HK-2 (cell line): ENCODE data around the gene GJD2.

Experiments
- DNase-seq: peaks from one replicate; pipeline ENCODE4 v3.0.0-alpha.2; 2018; ENCODE audit not compliant: unreplicated experiment

Gene GJD2

GRCh38 chr15:34724481-34724880 lies 30.3 kb downstream of the GJD2 start:
- no peak for DNase-seq

DNA sequence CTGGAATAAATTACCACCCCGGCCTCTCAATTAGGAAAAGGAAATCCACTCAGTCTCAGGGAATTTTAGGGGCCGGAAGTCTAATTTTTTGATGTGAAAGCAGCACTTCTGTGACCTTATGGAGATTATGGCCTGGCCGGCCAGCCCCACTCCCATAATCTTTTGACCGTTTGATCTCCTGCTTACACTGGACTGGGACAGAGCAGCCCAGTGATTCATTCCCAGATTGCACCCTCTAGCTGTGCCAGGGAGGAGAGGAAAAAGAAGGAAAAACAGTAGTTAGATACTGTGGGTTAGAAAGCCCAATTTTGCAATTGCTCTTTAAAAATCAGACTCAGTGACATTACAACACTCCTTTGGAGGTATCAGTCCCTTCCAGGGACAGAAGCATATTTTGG lies 32.4 kb downstream of the GJD2 start:
- no peak for DNase-seq

DNA sequence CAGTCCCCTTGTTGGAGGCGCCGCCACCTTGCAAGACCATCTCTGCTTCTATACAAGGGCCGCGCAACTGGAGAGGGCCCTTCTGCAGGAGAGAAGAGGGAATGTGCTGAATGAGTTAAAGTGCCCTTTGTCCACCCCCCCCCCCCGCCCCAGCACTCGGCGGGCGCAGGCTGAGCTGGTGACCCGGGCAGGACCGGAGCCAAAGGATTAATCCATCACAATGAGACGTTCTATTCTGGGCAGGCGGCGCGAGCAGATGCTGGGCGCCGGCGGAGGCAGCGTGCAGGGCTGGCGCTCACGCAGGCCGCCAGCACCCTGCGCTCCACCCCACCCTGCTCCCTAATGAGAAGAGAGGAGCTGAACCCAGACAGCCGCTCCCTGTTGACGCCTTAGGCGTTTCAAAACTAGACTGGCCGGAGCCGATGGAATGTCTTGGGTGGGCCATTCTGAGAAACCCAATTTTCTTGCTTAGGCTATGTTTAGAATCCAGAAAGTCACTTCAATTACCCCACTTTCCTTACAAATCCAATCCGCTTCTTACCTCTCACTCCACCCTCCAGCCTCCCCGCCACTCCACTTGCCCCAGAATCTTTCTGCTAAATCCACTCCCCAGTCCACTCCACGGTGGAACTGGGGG lies 32.9 kb downstream of the GJD2 start:
- no peak for DNase-seq

DNA sequence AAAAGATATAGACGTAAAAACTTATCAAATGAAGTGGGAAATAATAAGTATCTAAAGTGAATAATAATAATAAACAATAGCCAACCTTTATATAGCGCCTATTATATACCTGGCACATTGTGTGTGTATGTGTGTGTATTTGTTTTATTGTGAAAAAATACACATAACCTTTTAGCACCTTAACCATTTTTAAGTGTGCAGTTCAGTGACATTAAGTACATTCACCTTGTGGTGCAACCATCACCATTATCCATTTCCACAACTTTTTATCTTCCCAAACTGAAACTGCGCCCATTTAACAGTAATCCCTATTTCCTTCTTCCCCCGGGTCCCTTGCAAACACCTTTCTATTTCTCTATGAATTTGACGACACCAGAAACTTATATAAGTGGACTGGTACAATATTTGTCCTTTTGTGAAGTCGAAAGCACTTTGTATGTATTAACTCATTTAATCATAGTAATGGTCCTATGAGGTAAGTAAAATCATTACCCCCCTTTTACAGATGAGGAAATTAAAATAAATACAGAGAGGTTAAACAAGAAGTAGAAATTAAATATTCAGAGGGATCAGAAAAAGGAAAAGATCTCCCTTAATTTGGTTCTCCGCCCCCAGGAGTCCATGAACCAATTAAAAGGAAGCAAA lies 33.5 kb downstream of the GJD2 start:
- no peak for DNase-seq

DNA sequence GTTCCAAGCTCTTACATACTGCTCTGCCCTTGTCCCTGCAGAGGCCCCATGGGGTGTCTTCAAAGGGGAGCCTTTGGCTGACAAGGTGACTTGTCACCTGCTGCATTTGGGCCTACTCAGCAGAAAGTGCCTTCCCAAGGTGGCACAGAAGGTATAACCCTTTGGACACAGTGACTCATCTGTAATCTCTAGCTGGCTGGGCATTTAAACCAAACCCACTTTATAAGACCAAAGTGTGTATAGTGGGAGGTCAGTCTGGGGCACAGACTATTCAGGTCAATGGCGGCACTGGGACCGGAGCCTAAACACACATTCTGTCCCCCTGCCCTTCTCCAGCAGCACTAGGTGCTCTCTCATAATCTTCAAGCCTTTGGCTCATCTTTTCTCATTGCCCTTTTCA lies 35.1 kb downstream of the GJD2 start:
- DNase-seq, result no peak

GRCh38 chr15:34718681-34719665 lies 35.8 kb downstream of the GJD2 start:
- no peak for DNase-seq

DNA sequence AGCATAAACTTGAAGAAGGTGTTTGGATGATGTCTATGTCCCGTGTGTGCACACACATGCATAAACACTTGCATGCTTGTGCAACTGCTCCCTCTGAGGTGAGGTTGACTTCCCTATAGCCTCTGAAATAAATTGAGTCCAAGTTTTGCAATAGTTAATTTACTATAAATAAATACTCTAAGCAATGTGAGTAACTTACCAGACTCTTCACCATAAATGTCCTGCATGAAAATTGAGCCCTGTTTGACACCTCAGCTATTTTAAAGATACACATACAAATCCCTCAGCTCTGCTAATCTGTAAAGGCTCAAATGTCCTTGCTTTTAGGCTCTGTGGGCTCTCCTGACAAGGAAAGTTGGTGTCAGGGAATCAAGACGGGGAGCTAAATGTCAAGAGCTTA lies 37.1 kb downstream of the GJD2 start:
- no peak for DNase-seq

GRCh38 chr15:34716111-34716510 lies 38.7 kb downstream of the GJD2 start:
- no peak for DNase-seq

DNA sequence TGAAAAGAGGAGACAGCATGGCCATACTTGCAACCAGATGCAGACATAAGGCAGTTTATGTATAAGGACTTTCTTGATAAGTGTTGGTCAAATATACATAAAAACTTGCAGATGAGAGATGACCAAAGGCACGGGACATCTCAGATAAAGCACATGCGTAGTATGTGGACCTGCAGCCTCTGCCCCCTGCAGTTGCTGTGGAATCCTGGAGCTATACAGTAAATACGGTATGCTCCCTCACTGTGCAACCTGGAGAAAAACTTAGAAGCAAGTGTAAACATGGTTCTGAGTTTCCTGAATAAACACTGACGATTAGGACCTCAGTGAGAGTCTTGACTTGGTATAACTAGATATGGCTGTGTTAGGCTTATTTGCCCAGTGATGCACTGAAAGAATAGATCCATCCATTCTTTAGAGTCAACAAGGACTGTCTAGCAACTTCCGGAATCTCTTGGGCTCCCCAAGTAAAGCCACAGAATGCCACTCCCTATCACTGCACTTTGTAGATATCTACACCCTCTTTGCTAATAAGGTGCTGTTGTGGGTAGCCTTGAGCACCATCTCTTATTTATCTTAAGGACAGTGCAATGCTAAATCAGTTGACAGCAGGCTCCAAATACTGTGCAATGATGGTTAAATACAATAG lies 40.2 kb downstream of the GJD2 start:
- DNase-seq, result no peak

DNA sequence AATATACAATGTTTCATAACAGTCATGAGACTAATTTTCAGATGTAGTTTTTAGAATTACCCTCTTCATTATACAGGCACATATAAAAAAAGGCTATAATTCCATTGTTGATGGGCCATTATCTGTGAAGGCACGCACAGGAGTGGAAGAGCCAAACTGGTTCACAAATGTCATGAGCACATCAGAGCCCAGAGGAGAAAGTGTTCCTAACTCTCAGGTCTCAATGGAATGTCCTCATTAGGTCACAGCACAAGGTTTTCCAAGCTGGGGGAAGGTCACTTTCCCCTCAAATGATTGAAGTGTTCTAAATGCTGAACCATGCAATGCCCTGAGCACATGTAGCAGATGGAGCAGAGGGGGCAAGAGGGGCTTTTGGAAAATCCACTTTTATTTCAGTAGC lies 41.2 kb downstream of the GJD2 start:
- DNase-seq, result no peak

DNA sequence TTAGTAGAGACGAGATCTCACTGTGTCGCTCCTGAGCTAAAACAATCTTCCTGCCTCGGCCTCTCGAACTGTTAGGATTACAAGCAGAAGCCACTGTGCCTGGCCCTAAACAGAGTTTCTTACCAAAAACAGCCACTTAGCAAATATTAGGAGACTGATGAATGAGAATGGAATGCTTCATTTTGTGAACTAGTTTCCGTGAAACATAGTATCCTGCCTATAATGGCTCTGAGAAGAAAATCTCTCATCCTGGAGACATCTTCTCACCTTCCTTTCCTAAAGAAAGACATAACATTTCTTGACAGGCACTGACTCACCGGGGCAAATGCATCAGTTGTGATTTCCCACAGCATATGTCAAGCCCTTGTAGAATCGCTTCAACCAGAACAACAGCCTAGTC lies 44.9 kb downstream of the GJD2 start:
- DNase-seq, result no peak

- no peak for DNase-seq
These were observed 46.4 kb downstream of the GJD2 start for GRCh38 chr15:34708422-34708821.

DNA sequence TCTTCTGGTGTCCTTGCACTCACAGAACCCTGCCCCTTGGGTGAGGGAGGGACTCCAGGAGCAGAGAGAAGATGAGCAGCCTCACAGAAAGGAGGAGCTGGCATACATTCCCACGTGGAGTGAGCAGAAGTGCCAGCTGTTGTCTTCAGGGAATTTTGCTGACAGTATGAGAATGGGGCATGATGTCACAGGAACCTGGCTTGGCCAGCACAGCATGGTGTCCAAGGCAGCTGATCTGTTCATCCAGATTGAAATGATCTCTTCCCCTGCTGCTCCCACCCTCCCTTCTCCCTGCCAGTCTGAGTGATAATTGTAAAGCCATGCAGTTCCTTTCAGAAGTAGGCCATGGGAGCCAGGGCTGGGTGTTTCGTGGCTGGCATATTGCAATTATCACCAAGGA lies 53.3 kb downstream of the GJD2 start:
- DNase-seq, result no peak
